GM23338 (cell line): Measurements from ENCODE around the gene WFDC12. TPM values are rescaled to one million over a fixed set of nuclear protein-coding genes. Genes with fewer than 3 reads are reported as not detected.

ENCODE experiments used
- ATAC-seq: fragments of 200-7000 bp; cut with Tn5 transposase; 3 replicates; pipeline ENCODE4 v1.9.1; 2020
- DNase-seq: peaks from one replicate; pipeline ENCODE4 v3.0.0-alpha.2; 2015; ENCODE audit warnings: low spot score
- H2AFZ ChIP-seq: fragments of 200-600 bp; sonication (generic); 2 replicates; pipeline ENCODE4 v1.8.0; 2016; ENCODE audit warnings: antibody characterized with exemption, mild to moderate bottlenecking, moderate library complexity
- H3F3A ChIP-seq: fragments of 200-600 bp; sonication (generic); replicated peaks from 2 replicates; pipeline ENCODE4 v1.8.0; 2017; ENCODE audit warnings: antibody characterized with exemption, mixed run types, low read depth
- H3K27ac ChIP-seq: fragments of 200-600 bp; sonication (generic); 2 replicates; pipeline ENCODE4 v1.6.1; 2016; ENCODE audit warnings: low read depth
- H3K27me3 ChIP-seq: fragments of 200-600 bp; sonication (generic); 2 replicates; pipeline ENCODE4 v1.8.0; 2016; ENCODE audit warnings: mild to moderate bottlenecking, mixed run types, moderate library complexity; ENCODE audit not compliant: insufficient read depth
- H3K36me3 ChIP-seq: fragments of 200-600 bp; sonication (generic); 2 replicates; pipeline ENCODE4 v1.8.0; 2016; ENCODE audit warnings: mild to moderate bottlenecking; ENCODE audit not compliant: insufficient read depth
- H3K4me1 ChIP-seq: fragments of 200-600 bp; sonication (generic); 2 replicates; pipeline ENCODE4 v1.8.0; 2016; ENCODE audit warnings: mild to moderate bottlenecking, moderate library complexity; ENCODE audit not compliant: insufficient read depth
- H3K4me2 ChIP-seq: fragments of 200-600 bp; sonication (generic); 2 replicates; pipeline ENCODE4 v1.7.1; 2017; ENCODE audit warnings: mixed run types
- H3K4me3 ChIP-seq: fragments of 200-600 bp; sonication (generic); 2 replicates; pipeline ENCODE4 v1.6.1; 2016; ENCODE audit warnings: mixed run types
- H3K79me2 ChIP-seq: fragments of 200-600 bp; sonication (generic); replicated peaks from 2 replicates; pipeline ENCODE4 v1.8.0; 2017; ENCODE audit warnings: mild to moderate bottlenecking; ENCODE audit not compliant: insufficient read depth
- H3K9me2 ChIP-seq: fragments of 200-600 bp; sonication (generic); 2 replicates; pipeline ENCODE4 v1.8.0; 2017; ENCODE audit not compliant: insufficient read depth
- H4K20me1 ChIP-seq: fragments of 200-600 bp; sonication (generic); replicated peaks from 2 replicates; pipeline ENCODE4 v1.8.0; 2017; ENCODE audit warnings: mild to moderate bottlenecking; ENCODE audit not compliant: insufficient read depth
- H3K27ac Mint-ChIP-seq: 2 replicates; pipeline ENCODE4 v1.8.0; 2020; ENCODE audit warnings: inconsistent platforms, mild to moderate bottlenecking, moderate library complexity, mixed read lengths
- H3K27me3 Mint-ChIP-seq: 3 replicates; pipeline ENCODE4 v1.8.0; 2022; ENCODE audit warnings: low read depth, mild to moderate bottlenecking, moderate library complexity, mixed read lengths, inconsistent platforms; ENCODE audit not compliant: insufficient read depth, poor library complexity
- H3K36me3 Mint-ChIP-seq: 3 replicates; pipeline ENCODE4 v1.8.0; 2021; ENCODE audit warnings: low read depth, mild to moderate bottlenecking, inconsistent platforms, moderate library complexity, mixed read lengths
- H3K4me1 Mint-ChIP-seq: 3 replicates; pipeline ENCODE4 v1.8.0; 2020; ENCODE audit warnings: mild to moderate bottlenecking, inconsistent platforms, mixed read lengths
- H3K4me3 Mint-ChIP-seq: 3 replicates; pipeline ENCODE4 v1.8.0; 2021; ENCODE audit warnings: moderate library complexity, mild to moderate bottlenecking, inconsistent platforms, mixed read lengths
- H3K9me3 Mint-ChIP-seq: 3 replicates; pipeline ENCODE4 v1.8.0; 2020; ENCODE audit warnings: moderate library complexity, mild to moderate bottlenecking, inconsistent platforms, mixed read lengths
- CREB1 ChIP-seq: fragments of 250-450 bp; sonication (Bioruptor Pico); IDR thresholded peaks from 2 replicates; pipeline ENCODE4 v1.5.0; 2020; ENCODE audit warnings: low read depth, mild to moderate bottlenecking, moderate library complexity
- ZNF114 ChIP-seq: fragments of 250-450 bp; sonication (Bioruptor Pico); IDR thresholded peaks from 2 replicates; pipeline ENCODE4 v1.5.0; 2020; ENCODE audit warnings: mild to moderate bottlenecking, moderate library complexity
- ZNF462 ChIP-seq: fragments of 250-450 bp; sonication (Bioruptor Pico); IDR thresholded peaks from 2 replicates; pipeline ENCODE4 v1.5.0; 2020; ENCODE audit warnings: mild to moderate bottlenecking, moderate library complexity
- polyA plus RNA-seq: library from polyadenylated mRNA; unstranded; fragments of >200 nt; fragmentation: Nextera tagmentation; extraction: Ambion mirVana; gene quantifications from 2 replicates; pipeline ENCODE4 v1.2.1, GENCODE V29; 2016
- total RNA-seq: library from RNA; depleted of rRNA; stranded (reverse); fragments of >200 nt; shearing (Covaris generic); gene quantifications from 2 replicates; pipeline ENCODE4 v1.2.3, GENCODE V29; 2014
- TF ChIP-seq, protein P1 (sequence below), 2 experiments: fragments of 200-600 bp in 1 of 2; sonication (generic) in 1 of 2; conservative IDR thresholded peaks; 2 replicates each; pipeline versions ENCODE4 v1.5.1 to v1.6.1; 2016 to 2017; ENCODE audit warnings: antibody characterized with exemption in 2 of 2, low read depth in 2 of 2, mild to moderate bottlenecking in 2 of 2, moderate library complexity in 1 of 2

WFDC12 gene
- total and polyA plus RNA-seq, 2 experiments from 2014 or later: not detected

- H3K4me1 Mint-ChIP-seq: peaks cover 6% of the 10 kb centered on the region; the same call in 2 of the 3 replicates
- peak; percentile 72 for DNase-seq
- H3K79me2 ChIP-seq: no peaks in the 10 kb centered on the region
- H4K20me1 ChIP-seq: no peaks in the 10 kb centered on the region
- peaks cover 55% of the 10 kb centered on the region for H3K27me3 ChIP-seq
- peaks cover 5% of the 10 kb centered on the region; the same call in 1 of the 2 replicates for H3K4me1 ChIP-seq
- H3K36me3 ChIP-seq: no peaks in the 10 kb centered on the region
- H3K4me3 Mint-ChIP-seq: peak overlapping the region; percentile 50
- no peak overlapping the region for H3K27ac Mint-ChIP-seq
- H3K9me2 ChIP-seq: no peaks in the 10 kb centered on the region
- peaks cover 5% of the 10 kb centered on the region; the same call in 1 of the 2 replicates for H3F3A ChIP-seq
- peak overlapping the region; percentile 85 for H2AFZ ChIP-seq
- no peak overlapping the region for H3K4me2 ChIP-seq
- no peak for TF ChIP-seq ZNF114 (CRISPR knock-in tag)
- TF ChIP-seq, protein P1, sequence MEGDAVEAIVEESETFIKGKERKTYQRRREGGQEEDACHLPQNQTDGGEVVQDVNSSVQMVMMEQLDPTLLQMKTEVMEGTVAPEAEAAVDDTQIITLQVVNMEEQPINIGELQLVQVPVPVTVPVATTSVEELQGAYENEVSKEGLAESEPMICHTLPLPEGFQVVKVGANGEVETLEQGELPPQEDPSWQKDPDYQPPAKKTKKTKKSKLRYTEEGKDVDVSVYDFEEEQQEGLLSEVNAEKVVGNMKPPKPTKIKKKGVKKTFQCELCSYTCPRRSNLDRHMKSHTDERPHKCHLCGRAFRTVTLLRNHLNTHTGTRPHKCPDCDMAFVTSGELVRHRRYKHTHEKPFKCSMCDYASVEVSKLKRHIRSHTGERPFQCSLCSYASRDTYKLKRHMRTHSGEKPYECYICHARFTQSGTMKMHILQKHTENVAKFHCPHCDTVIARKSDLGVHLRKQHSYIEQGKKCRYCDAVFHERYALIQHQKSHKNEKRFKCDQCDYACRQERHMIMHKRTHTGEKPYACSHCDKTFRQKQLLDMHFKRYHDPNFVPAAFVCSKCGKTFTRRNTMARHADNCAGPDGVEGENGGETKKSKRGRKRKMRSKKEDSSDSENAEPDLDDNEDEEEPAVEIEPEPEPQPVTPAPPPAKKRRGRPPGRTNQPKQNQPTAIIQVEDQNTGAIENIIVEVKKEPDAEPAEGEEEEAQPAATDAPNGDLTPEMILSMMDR (conservative IDR thresholded peaks at IDR 0.05; ENCODE audit: low read depth in 2 of 2): peak; percentile 33 to 63
- no peak for TF ChIP-seq ZNF462 (CRISPR knock-in tag)
- peak; percentile 20; the same call in 1 of the 2 replicates for TF ChIP-seq CREB1 (CRISPR knock-in tag)
- H3K36me3 Mint-ChIP-seq: peaks cover 3% of the 10 kb centered on the region; the same call in 1 of the 3 replicates
- H3K27ac ChIP-seq: no peak overlapping the region
- ATAC-seq: peak; percentile 37
- H3K9me3 Mint-ChIP-seq: peaks cover 4% of the 10 kb centered on the region; the same call in 2 of the 3 replicates
- H3K4me3 ChIP-seq: peak overlapping the region; percentile 45; the same call in 1 of the 2 replicates
- peaks cover 42% of the 10 kb centered on the region for H3K27me3 Mint-ChIP-seq
Measured at GRCh38 chr20:45097485-45098102, 26.7 kb downstream of the WFDC12 start.
